PC-9 (cell line): ENCODE measurements around the gene PITPNM3.

ENCODE experiments used
- EZH2 ChIP-seq: fragments of 200-600 bp; sonication (generic); IDR thresholded peaks from 2 replicates; pipeline ENCODE4 v1.8.0; 2017; ENCODE audit warnings: antibody characterized with exemption, low read depth
- TF ChIP-seq, protein P1 (sequence below): fragments of 200-600 bp; sonication (generic); conservative IDR thresholded peaks from 2 replicates; pipeline ENCODE4 v1.6.1; 2017; ENCODE audit warnings: mixed run types, antibody characterized with exemption, mild to moderate bottlenecking, moderate library complexity

DNA sequence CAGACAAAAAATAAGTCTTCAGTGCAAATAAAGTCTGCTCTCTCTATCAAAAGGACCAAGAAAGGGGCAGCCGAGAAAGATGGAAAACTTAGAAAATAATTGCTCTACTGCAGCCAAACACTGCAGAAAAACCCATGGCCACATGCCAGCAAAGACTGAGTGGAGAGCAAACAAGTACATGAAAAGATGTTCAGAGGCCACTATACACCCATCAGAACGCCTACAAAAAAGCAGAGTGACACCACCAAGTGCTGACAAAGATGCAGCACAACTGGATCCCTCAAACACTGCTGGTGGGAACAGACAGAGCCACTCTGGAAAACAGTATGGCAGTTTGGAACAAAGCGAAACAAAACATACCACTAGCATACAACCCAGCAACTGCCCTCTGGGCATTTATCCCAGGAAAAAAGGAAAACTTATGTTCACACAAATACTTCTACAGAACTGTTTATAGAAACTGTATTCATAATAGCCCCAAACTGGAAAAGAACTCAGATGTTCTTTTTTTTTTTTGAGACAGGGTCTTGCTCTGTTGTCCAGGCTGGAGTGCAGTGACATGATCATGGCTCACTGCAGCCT, 47.5 kb upstream of the PITPNM3 start:
- TF ChIP-seq EZH2: no peak
- TF ChIP-seq, protein P1, sequence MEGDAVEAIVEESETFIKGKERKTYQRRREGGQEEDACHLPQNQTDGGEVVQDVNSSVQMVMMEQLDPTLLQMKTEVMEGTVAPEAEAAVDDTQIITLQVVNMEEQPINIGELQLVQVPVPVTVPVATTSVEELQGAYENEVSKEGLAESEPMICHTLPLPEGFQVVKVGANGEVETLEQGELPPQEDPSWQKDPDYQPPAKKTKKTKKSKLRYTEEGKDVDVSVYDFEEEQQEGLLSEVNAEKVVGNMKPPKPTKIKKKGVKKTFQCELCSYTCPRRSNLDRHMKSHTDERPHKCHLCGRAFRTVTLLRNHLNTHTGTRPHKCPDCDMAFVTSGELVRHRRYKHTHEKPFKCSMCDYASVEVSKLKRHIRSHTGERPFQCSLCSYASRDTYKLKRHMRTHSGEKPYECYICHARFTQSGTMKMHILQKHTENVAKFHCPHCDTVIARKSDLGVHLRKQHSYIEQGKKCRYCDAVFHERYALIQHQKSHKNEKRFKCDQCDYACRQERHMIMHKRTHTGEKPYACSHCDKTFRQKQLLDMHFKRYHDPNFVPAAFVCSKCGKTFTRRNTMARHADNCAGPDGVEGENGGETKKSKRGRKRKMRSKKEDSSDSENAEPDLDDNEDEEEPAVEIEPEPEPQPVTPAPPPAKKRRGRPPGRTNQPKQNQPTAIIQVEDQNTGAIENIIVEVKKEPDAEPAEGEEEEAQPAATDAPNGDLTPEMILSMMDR: no peak
